MCF 10A (cell line): ENCODE measurements around the gene RFX5. TPM values are rescaled to one million over a fixed set of nuclear protein-coding genes. Genes with fewer than 3 reads are reported as not detected.
A peak's percentile ranks its signal among the peaks of the same experiment; 100 is the strongest.

Experiments used
- BruUV-seq: library from RNA; stranded (reverse); fragments of 400-500 nt; replicated peaks from 2 replicates; lab custom pipeline; 2021; lab: Mats Ljungman, UMichigan
- CTCF ChIA-PET: fragments of 300-600 bp; sonication (Branson Sonifier 250); formaldehyde crosslinking; extraction: SDS; loops from one replicate; lab custom pipeline; 2021; ENCODE audit warnings: antibody characterized with exemption, inconsistent platforms; lab: Yijun Ruan, JAX
- POLR2A ChIA-PET: fragments of 300-600, 350-650 bp; sonication (Branson Sonifier 250); formaldehyde crosslinking; extraction: SDS; loops from one replicate; lab custom pipeline; 2020; ENCODE audit warnings: antibody characterized with exemption, inconsistent platforms; lab: Yijun Ruan, JAX
- DNase-seq: peaks from one replicate; pipeline ENCODE4 v3.0.0-alpha.2; 2018; ENCODE audit not compliant: unreplicated experiment
- H3K27ac Mint-ChIP-seq: one replicate; pipeline ENCODE4 v1.8.0; 2022; ENCODE audit warnings: mild to moderate bottlenecking, low read depth, mixed read lengths; ENCODE audit not compliant: unreplicated experiment
- H3K27me3 Mint-ChIP-seq: one replicate; pipeline ENCODE4 v1.8.0; 2022; ENCODE audit warnings: mixed read lengths; ENCODE audit not compliant: insufficient read depth, unreplicated experiment
- H3K36me3 Mint-ChIP-seq: one replicate; pipeline ENCODE4 v1.8.0; 2022; ENCODE audit warnings: mild to moderate bottlenecking, moderate library complexity, mixed read lengths; ENCODE audit not compliant: insufficient read depth, unreplicated experiment
- H3K4me1 Mint-ChIP-seq: one replicate; pipeline ENCODE4 v1.8.0; 2022; ENCODE audit warnings: mixed read lengths; ENCODE audit not compliant: insufficient read depth, unreplicated experiment
- H3K4me3 Mint-ChIP-seq: one replicate; pipeline ENCODE4 v1.8.0; 2022; ENCODE audit warnings: mild to moderate bottlenecking, moderate library complexity, mixed read lengths; ENCODE audit not compliant: unreplicated experiment
- H3K9me3 Mint-ChIP-seq: one replicate; pipeline ENCODE4 v1.8.0; 2022; ENCODE audit warnings: mixed read lengths; ENCODE audit not compliant: unreplicated experiment
- CTCF ChIP-seq: fragments of 200-600 bp; IDR thresholded peaks from one replicate; pipeline ENCODE4 v1.8.0; 2022; ENCODE audit warnings: antibody characterized with exemption, mild to moderate bottlenecking; ENCODE audit not compliant: unreplicated experiment
- intact Hi-C: fragments of 100-400 bp; cut with micrococcal nuclease; formaldehyde crosslinking; loops from 2 replicates; pipeline ENCODE4 v1.14.1; 2022
- total RNA-seq: library from RNA; stranded (reverse); gene quantifications from 2 replicates; pipeline ENCODE4 v1.2.3, GENCODE V29; 2022

The RFX5 gene
- total RNA-seq, 1 experiment from 2014 or later, result 26.5 TPM

GRCh38 chr1:151343587-151343986 lies 3.5 kb downstream of the RFX5 start:
- H3K4me1 Mint-ChIP-seq, result peaks cover 30% of the 10 kb centered on the region
- H3K4me3 Mint-ChIP-seq, result no peak overlapping the region
- H3K27ac Mint-ChIP-seq, result no peak overlapping the region
- no peaks in the 10 kb centered on the region for H3K27me3 Mint-ChIP-seq
- ChIA-PET CTCF (interaction anchor here (0.5 to 11.3 kb wide), 7 partner anchors 9 to 244 kb away, joined by 3 to 566 read pairs (median 4); partner anchors contain the start of gene PI4KB), POLR2A (interaction anchor here (0.6 to 2.3 kb wide), 3 partner anchors 45 to 145 kb away, joined by 3 to 6 read pairs (median 6); partner anchors contain the start of gene PIP5K1A)
- no peaks in the 10 kb centered on the region for H3K9me3 Mint-ChIP-seq
- no peak for TF ChIP-seq CTCF
- intact Hi-C loops, result no loop called here
- BruUV-seq, result no TSS peak
- DNase-seq, result no peak
- peaks cover 19% of the 10 kb centered on the region for H3K36me3 Mint-ChIP-seq

- no peak overlapping the region for H3K27ac Mint-ChIP-seq
- no peak for DNase-seq
- no peak for TF ChIP-seq CTCF
- no TSS peak for BruUV-seq
- peaks cover 26% of the 10 kb centered on the region for H3K4me1 Mint-ChIP-seq
- H3K4me3 Mint-ChIP-seq, result no peak overlapping the region
- H3K36me3 Mint-ChIP-seq, result peaks cover 18% of the 10 kb centered on the region
- POLR2A ChIA-PET, result interaction anchor here (1.2 to 1.4 kb wide), 2 partner anchors 15 to 144 kb away, joined by 6 to 7 read pairs; partner anchors contain the start of genes PI4KB and PIP5K1A
- no peaks in the 10 kb centered on the region for H3K9me3 Mint-ChIP-seq
- CTCF ChIA-PET, result interaction anchor here (0.6 to 11.3 kb wide), 9 partner anchors 9 to 307 kb away, joined by 3 to 566 read pairs (median 4); partner anchors contain the start of genes PI4KB and SELENBP1
- H3K27me3 Mint-ChIP-seq, result no peaks in the 10 kb centered on the region
- intact Hi-C loops, result no loop called here
Measured at GRCh38 chr1:151342569-151342968, 4.5 kb downstream of the RFX5 start.

GRCh38 chr1:151342021-151342420 lies 5.0 kb downstream of the RFX5 start:
- H3K9me3 Mint-ChIP-seq, result no peaks in the 10 kb centered on the region
- DNase-seq, result no peak
- intact Hi-C loops, result no loop called here
- H3K27ac Mint-ChIP-seq, result no peak overlapping the region
- ChIA-PET POLR2A (interaction anchor here (1.4 to 2.5 kb wide), 4 partner anchors 14 to 61 kb away, joined by 6 to 21 read pairs (median 6); partner anchors contain the start of genes PI4KB and ZNF687), CTCF (interaction anchor here (0.5 to 11.3 kb wide), 13 partner anchors 9 to 153 kb away, joined by 3 to 566 read pairs (median 4); partner anchors contain the start of genes PI4KB and SELENBP1)
- peaks cover 20% of the 10 kb centered on the region for H3K4me1 Mint-ChIP-seq
- no peak for TF ChIP-seq CTCF
- peaks cover 13% of the 10 kb centered on the region for H3K36me3 Mint-ChIP-seq
- no peak overlapping the region for H3K4me3 Mint-ChIP-seq
- H3K27me3 Mint-ChIP-seq, result no peaks in the 10 kb centered on the region
- TSS peak; percentile 1 for BruUV-seq
